Uterus (tissue), 2 donors: ENCODE data around the gene S100A3.

ENCODE experiments used
- POLR2A ChIP-seq, 2 donors: fragments of 450-650 bp; IDR thresholded peaks; one replicate each; pipeline ENCODE4 v1.6.1; 2016; ENCODE audit warnings: antibody characterized with exemption in 2 of 2, mild to moderate bottlenecking in 1 of 2, moderate library complexity in 1 of 2
- TF ChIP-seq, protein P1 (sequence below), 4 experiments: fragments of 200-600 bp in 2 of 4; fragments of 450-650 bp in 2 of 4; sonication (generic) in 2 of 4; IDR thresholded peaks; one replicate each; pipeline ENCODE4 v1.5.1; 2016 to 2019; ENCODE audit warnings: antibody characterized with exemption in 4 of 4, mild to moderate bottlenecking in 2 of 4, moderate library complexity in 1 of 4

- TF ChIP-seq, protein P1, sequence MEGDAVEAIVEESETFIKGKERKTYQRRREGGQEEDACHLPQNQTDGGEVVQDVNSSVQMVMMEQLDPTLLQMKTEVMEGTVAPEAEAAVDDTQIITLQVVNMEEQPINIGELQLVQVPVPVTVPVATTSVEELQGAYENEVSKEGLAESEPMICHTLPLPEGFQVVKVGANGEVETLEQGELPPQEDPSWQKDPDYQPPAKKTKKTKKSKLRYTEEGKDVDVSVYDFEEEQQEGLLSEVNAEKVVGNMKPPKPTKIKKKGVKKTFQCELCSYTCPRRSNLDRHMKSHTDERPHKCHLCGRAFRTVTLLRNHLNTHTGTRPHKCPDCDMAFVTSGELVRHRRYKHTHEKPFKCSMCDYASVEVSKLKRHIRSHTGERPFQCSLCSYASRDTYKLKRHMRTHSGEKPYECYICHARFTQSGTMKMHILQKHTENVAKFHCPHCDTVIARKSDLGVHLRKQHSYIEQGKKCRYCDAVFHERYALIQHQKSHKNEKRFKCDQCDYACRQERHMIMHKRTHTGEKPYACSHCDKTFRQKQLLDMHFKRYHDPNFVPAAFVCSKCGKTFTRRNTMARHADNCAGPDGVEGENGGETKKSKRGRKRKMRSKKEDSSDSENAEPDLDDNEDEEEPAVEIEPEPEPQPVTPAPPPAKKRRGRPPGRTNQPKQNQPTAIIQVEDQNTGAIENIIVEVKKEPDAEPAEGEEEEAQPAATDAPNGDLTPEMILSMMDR (IDR thresholded peaks at IDR 0.05), result no peak
- no peak for TF ChIP-seq POLR2A (IDR thresholded peaks at IDR 0.05)
Measured at GRCh38 chr1:153509036-153509435, 40.0 kb downstream of the S100A3 start.
